HG03108 (cell line): ENCODE results near the gene CDH24.

ENCODE experiments used
- ATAC-seq: cut with Tn5 transposase; IDR thresholded peaks from one replicate; pipeline ENCODE4 v1.9.1; 2021; ENCODE audit warnings: moderate library complexity; ENCODE audit not compliant: unreplicated experiment

Gene CDH24

DNA sequence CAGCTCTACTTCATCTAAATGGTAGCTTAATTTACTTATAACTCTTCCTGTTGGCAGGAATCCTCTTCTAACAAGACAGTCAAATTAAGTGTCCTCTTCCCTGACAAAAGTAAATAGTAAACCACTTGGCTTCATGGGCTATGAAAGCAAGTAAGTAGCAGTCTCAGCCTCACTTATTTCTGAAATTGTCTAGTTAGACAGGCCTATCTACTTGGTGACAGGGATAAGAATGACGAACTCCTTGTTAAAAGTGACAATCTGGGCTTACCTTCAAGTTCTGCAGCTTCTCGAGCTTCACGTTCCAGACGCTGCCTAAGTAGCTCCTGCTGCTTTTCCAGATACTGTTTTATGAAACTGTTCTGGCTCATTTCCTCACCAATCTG, 32.9 kb upstream of the CDH24 start:
- no peak for ATAC-seq

DNA sequence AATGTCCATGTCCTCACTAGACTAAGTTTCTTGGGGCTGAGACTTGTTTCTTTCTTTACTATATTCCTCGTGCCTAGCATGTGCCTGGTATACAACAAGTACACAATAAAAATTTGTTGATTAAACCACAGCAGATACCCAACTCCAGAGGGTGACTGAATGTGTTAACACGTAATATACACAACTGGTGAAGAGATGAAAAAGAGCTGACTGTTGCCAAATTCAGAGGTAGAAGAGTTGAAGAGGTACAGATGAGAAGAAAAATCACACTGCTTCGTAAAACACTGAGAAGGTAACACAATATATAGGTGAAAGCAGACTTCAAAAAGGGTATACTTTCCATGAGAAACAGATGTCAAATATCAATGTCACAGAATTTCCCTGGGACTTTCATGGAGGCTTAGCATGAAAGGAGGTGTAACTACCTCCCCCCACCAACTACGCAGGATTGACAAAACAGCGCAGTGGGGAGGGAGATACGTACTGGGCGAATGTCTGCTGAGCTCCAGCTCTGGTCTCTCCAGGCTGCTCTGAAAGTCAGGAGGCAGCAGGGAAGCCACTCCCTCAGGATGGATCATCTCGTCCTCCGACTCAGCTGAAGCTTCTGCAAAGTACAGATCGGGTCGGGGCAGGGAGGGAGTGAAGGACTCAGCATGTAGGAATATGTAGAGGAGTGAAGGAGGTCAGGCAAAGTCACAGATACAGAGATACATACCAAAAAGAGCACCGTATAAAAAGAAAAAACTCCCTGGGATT, 32.4 kb upstream of the CDH24 start:
- no peak for ATAC-seq

DNA sequence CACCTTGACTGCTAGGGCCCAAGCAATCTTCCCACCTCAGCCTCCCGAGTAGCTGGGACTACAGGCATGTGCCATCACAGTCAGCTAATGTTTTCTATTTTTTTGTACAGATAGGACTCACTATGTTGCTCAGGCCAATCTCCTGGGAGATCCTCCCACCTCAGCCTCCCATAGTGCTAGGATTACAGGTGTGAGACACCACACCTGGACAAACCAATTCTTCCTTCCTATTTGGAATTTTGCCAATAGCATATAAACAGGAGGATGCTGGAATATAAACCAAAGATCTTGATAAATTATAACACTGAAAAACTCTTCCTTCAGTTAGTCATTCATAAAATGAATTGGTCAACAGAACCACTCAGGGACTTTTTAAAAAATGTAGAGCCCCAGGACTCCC, 29.2 kb upstream of the CDH24 start:
- no peak for ATAC-seq

DNA sequence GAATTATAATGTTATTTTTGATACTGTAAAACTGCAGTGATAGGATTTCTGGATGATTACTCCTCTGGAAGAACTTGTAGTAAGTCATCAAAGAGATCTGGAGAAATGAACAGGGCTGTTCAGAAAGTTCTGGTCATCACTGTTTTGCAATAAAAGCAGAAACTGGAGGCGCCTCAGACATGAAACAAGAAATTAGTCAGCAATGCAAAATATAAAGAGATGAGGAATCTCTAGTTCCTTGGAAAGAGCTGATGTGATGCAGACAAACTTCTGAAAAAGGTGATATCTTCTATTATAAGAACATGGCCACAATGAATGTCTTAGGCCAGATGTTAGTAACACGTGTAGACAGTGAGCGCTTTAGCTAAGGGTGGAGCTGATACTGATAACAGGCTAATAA, 28.1 kb upstream of the CDH24 start:
- no peak for ATAC-seq

DNA sequence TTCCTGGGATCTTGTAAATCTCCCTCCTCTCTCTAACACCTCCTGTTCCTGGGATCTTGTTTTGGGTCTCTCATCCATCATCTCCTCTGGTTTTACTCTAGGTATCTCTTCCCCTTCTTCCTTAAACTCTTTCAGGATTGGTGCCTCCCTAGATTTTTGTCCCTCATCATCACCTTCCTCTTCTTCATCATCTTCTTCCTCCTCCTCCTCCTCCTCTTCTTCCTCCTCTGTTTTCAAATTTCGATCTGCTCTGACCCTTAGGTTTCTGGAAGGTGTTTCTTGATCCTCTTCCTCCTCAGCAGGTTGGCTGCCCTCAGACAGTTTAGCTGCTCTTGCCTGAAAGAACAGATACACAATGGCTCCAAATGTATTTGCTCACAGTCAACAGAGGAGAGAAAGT, 23.2 kb upstream of the CDH24 start:
- no peak for ATAC-seq

DNA sequence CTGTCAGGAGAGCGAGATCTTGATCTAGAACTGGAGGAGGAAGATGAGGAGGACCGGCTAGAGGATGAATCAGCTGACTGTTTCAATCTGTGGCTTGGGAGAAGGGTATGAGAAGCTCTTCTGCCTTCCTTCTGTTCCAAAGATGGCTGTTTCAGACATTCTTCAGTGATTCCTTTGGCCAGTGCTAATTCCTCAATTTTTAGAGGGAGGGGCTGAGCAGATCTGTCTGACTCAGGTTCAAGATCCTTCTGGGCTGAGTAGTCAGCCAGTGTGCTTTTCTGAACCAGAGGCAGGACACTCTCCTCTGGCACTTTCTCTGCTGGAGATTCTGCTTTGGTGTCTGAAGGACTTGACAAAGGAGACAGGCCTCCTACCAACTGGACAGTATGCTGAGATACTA, 22.4 kb upstream of the CDH24 start:
- ATAC-seq: no peak

DNA sequence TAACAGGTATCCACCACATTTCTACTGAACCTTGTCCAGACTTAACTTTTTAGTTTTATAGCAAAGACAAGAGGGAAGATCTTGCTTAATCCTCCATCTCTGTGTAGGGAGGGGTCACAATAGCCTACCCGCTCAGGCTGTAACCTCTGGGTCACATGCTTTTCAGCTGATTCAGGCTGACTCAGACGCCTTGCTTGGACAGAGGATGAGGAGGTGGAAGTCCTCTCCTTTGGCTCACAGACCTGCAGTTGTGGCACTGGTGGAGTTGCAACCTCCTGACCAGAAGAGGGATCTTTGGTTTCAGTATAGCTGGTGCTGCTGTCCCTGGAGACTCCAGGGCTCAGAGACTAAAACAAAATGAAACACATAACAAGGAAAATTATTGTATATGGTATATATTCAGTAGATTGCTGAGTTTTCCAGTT, 21.4 kb upstream of the CDH24 start:
- ATAC-seq: no peak

DNA sequence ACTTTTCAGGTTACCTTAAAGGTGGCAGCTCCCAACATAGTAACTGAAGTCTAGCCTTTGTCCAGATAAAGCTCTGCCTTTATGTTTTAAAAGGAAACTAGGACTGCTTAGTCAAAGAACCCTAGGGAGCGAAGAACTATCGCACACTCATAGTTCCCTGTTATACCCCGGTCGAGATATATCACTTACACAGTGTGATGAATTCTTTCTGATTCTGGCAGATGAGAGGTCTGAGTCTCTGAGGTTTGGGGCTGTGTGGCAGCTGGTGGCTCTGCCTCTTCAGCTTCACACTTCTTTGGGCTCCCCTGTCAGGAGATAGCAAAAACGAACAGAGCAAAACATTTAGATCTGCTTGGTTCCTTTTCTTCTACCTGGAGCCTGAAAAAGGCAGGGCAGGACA, 20.6 kb upstream of the CDH24 start:
- no peak for ATAC-seq

DNA sequence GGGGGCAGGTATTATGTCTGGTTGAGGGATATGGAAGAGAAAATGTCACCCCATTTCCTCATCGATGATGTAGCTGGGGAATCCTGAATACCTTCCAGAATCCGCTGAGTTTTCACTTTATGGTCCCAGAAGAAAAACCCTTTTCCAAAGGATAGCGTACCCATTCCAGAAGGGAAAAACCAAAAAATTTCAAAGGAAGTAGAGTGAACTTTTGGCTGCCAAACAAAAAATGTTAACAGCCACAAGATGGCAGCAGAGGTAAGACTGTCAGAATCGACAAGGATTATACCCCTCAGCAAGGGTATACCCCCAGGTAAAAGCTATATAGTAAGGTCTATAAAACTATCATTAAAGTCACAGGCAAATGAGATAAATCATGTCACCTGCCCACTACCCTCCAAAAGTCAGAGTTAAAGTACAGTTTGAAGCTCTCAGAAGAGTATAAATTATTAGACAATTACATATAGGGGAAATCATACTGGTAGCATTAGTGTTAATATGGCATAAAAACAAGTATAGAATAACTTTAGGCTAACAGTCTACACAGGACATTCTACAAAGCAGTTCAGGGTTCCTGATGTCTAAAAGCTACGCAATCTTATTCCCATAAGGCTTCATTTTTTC, 19.6 kb upstream of the CDH24 start:
- no peak for ATAC-seq

DNA sequence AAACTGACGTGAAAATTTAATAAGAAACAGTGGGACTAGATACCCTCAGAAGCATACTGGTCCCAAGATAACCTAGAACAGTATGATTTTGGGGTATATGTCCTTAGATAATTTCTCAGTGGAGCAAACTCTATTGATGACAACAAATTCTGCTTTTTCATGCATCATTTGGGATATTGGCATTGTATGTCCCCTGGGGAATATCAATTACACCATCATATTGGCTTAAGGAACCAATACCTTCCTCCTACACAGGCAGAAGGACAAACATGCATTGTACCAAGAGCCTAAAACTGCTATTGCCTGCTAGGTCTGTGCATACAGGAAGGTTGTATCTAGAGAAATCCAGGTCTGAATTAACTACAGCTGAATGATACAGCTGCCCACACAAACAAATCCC, 17.6 kb upstream of the CDH24 start:
- ATAC-seq: no peak

DNA sequence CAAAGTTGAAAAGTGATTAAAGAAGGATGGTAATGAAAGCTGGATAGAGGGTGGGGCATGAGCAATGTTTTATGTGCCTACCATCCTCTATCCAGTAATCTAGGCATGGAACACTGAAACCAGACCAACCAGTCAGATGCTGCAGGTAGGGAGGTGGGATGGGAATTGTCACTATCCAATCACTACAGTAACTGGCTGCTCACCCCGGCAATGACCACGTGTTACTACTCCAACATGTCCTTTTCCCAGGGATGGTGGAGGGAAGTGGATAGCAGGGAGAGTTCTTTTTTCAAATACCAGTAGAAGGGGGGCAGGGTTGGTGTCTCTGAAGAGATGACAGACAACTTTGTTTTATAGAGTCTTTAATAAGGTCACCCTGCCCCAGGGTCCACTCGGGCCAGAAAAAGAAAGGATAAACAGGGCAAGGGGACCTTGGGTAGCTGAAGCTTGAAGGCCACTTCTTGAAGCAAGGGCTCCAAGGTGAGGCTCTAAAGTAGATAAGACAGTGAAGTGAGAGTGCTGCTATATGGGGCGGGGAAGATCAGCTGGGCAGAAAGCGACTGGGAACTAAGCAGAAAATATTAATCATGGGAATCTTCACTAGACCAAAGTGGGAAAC, 14.7 kb upstream of the CDH24 start:
- ATAC-seq: no peak

DNA sequence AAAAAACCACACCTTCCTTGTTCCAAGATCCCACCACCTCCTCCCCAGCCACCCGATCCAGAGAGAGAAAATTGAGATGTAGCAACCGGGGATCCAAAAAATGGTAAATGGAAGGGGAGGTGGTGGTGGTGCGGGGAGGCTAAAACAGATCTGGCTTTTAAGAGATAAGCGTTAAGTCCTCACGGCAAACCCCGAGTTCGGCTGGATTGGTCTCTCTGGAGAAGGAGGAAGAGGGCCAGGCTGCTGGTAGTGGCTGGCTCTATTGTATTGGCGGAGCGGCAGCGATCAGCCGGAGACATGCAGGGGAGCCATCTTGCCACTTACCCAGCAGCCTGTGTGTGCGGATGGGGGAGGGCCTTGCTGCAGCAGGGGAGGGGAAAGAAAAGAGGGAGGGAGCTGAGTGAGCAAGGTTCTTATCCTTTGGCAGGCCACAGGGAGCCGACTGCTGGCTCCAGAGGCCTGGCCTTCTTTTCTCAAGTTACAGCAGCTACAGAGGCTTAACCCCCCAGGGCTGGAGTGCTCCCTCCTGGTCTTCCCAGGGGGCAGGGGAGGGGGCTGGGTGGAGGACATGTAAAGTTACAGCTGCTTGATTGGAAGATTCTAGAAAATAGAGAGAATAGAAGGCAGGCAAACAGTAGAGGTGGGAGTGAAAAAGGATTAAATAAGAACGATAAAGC, 14.1 kb upstream of the CDH24 start:
- peak; percentile 85 for ATAC-seq

DNA sequence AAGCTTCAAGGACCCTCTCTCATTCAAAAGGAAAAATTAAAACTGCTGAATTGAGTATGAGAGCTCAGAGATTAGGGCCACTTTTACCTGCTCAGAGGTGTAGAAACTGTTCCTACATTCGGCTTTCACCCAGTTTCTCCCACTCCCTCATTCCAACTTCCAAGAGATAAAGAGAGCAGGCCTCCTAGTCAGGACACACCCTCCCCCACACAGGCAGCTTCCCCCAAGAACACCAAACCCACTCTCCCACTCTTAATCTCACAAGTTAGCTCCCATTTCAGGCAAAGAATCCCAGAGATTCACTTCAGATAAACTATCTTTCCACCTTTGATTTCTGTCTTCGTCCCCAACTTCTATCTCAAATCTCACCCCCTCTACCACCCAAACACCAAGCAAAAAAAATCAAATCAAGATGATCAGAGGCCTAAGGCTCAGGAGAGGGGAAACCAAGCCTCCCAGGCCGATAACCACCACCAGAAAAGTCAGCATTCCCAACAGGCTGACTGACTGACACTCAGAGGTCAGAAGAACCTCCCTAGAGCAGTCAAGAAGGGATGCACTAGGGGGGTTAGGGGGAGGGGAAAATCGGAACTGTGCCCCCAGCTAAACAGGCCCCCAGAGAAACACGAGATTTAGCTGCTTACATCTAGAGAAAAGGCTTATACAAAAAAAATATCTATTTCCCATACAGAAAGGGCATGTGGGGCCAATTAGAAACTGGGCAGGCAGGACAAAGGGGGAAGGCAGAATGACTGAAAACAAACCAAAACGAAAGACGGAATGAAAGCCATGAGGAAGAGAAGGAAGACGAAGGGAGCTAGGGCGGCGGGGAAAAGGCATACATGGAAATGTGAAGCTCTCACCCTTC, 13.2 kb upstream of the CDH24 start:
- ATAC-seq: no peak

DNA sequence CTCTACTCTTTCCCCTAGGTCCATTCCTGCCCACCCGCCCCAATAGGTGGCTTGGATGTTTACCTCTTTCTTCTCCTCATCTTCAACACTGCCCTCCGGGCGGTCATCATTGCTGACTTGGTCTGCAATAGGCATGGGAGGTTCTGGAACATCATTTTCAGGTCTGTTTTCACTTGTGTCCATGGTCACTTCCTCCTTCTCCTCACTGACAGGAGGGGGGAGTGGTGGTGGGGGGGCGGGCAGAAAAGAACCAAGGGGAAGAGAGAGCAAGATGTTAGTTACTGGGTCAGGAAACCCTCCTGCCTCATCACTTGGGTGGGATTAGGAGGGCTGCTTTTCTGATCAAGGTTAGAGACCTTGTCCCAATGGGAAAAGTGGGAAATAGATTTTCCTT, 12.1 kb upstream of the CDH24 start:
- no peak for ATAC-seq

DNA sequence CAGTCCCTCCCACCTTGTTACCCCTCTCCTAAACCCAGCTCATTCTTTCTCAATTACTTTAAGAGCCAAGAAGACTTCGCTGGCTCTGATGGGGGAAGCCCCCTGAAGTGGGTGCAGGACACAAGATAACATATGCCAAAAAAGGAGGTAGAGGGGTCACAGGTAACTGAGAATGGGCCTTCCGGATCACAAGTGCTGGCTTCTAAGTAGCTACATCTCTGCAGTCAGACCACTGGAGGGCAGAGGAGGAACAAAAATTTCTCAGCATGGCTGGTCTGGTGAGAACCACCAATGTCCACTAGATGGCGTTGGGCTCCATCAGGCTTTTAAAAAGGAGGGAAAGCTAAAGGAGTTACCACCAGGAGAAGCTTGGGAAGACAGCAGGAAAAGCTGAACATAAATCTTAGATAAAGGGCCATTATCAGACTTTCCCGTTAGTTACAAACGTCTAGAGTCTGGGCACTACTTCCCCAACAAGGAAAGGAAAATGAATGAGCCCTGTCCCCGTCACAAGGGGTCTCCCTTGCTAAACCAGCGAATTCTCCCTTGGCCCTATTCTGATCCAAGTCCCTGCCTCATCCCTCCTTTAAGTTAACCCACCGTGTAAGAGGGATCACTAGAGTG, 11.6 kb upstream of the CDH24 start:
- peak; percentile 60 for ATAC-seq

DNA sequence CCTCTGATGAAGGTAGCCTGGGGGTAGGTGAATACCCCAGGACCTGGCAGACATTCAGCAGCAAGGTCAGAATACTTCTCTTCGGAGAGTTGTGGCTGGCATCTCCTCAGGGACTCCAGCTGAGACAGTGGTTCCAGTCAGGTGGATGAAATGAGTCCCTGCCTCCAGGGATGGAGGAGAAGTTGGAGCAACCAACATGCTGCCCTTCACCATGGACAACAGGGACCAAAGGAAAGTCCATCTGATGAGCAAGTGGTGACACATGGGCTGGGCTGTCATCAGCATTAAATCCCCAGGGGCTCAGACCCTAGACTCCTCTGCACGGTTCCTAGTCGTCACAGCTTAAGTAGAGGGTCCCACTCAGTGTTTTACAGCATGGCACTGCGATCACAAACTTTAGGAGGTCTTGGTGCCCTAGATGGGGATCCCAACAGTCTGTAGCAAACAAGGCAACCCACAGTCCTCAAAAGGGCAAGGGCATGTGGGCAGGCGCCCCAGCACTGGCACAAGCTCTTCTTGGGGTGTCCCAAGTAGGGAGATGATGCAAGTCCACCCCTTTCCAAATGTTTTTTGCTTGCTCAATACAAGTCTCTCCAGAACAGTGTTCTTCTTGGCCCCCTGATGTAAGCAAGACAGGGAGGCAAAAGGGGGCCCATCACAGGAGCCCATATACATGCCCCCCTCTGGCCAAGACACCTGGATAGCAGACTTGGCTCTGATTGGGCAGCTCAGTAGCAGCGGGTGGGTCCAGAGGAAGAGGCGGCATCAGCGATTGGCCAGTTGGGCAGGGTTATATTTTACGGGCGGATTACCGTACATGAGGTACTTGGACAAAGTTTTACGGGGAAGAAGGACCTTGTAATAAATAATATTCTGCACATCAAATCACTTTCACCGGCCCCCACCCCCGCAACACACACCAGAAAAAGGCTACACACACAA, 10.8 kb upstream of the CDH24 start:
- ATAC-seq: no peak

DNA sequence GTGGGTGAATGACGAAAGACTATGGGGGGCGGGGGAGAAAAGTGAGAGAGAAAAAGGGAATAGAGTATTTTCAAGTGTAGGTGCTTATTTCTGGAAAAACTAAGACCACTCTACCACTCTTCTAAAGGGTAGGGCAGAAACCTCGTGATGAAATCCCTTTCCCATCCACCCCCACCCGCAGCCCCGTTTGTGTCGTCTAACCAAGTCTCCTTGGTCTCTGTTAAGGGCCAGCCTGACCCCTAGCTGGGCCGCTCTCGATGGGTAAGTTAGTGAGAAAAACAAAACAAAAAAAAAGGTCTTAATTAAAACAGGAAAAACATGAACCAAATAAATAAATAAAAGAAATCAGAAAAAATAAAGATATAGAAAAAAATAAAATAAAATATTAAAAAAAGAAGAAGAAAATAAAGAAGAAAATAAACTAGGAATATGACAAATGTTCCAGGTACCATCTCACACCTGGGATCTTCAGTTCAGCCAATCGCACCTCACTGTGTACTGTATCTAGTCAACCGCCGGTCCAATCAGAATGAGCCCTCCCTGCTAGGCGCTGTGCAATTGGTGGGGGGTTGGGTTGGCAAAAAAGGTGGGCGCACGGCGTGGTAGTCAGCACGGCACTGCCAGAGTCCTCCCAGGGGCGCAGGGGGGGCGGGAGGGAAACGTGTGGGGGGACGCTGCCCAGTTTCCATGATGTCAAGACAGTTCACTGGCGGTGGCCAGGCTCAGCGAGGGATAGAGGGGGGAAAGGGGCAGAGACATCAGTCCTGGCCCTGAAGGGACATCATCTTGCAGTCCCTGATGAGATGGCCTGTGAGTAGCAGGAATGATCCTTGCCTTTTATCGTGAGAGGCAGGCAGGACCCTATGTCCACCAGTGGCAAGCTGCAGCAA, 9.8 kb upstream of the CDH24 start:
- no peak for ATAC-seq

DNA sequence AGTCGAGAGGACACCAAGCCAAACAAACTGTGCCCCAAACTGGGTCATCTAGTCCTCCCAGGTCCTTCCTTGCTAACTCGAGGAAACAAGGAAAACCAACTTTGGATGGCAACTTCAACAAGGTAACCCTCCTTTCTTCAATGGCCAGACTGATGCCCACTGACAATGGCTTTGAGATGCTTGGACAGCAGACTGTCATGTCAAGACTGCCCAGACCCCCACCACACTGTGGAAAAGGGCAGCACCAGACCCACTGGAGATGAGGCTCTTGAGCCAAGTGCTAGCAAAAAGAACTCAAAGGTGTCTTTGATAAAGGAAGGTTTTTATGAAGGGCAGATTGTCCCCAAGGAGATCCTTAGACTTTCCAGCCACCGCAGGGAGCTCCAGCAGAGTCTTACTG, 9.0 kb upstream of the CDH24 start:
- ATAC-seq: no peak
